Lung (tissue), 12 donors: ENCODE results near the gene RASA3. TPM values are rescaled to one million over a fixed set of nuclear protein-coding genes. Genes with fewer than 3 reads are reported as not detected.

Source experiments
- ATAC-seq: fragments of 200-7000 bp; cut with Tn5 transposase; one replicate; pipeline ENCODE4 v1.9.1; 2020; ENCODE audit warnings: moderate number of reproducible peaks; ENCODE audit not compliant: insufficient read depth, low FRiP score
- DNase-seq, 3 donors: peaks; one replicate each; pipeline ENCODE4 v3.0.0-alpha.2; 2013 to 2017
- H3K27ac ChIP-seq, 2 donors: one replicate each; pipeline ENCODE4 v1.5.1; 2013; ENCODE audit warnings: mild to moderate bottlenecking in 2 of 2, moderate library complexity in 2 of 2, control low read depth in 1 of 2, inconsistent platforms in 1 of 2, low read depth in 1 of 2, low read length in 1 of 2
- H3K27me3 ChIP-seq, 3 donors: one replicate each; pipeline ENCODE4 v1.5.1; 2013; ENCODE audit warnings: low read length in 2 of 3; ENCODE audit not compliant: control insufficient read depth in 3 of 3, insufficient read depth in 3 of 3
- H3K36me3 ChIP-seq, 4 donors: one replicate each; pipeline ENCODE4 v1.5.1; 2013; ENCODE audit warnings: low read length in 4 of 4, mild to moderate bottlenecking in 1 of 4, moderate library complexity in 1 of 4; ENCODE audit not compliant: control insufficient read depth in 4 of 4, insufficient read depth in 4 of 4
- H3K4me1 ChIP-seq, 5 donors: one replicate each; pipeline ENCODE4 v1.5.1; 2013; ENCODE audit warnings: low read length in 5 of 5, mild to moderate bottlenecking in 2 of 5, moderate library complexity in 1 of 5; ENCODE audit not compliant: control insufficient read depth in 5 of 5, insufficient read depth in 5 of 5
- H3K4me3 ChIP-seq: one replicate; pipeline ENCODE4 v1.5.1; 2013; ENCODE audit warnings: mild to moderate bottlenecking, control low read depth, moderate library complexity
- H3K9ac ChIP-seq, 2 donors: one replicate each; pipeline ENCODE4 v1.5.1; 2013; ENCODE audit warnings: low read length in 2 of 2, control low read depth in 1 of 2; ENCODE audit not compliant: insufficient read depth in 1 of 2
- H3K9me3 ChIP-seq, 4 donors: one replicate each; pipeline ENCODE4 v1.5.1; 2013; ENCODE audit warnings: low read length in 3 of 4, mild to moderate bottlenecking in 1 of 4, moderate library complexity in 1 of 4; ENCODE audit not compliant: control insufficient read depth in 4 of 4, insufficient read depth in 3 of 4
- WGBS, 2 donors: extraction: QIAGEN DNeasy Blood & Tissue Kit; methylation state at CpG; one replicate each; pipeline ENCODE4 v1.1.7; 2013; 5-methylcytosine and 5-hydroxymethylcytosine counted together
- polyA plus RNA-seq, 2 donors: library from polyadenylated mRNA; stranded (reverse); fragments of 200-250 nt; gene quantifications; one replicate each; pipeline ENCODE4 v1.2.1, GENCODE V29; 2013
- total RNA-seq, 2 donors: library from RNA; depleted of rRNA in 1 of 2; stranded (reverse); fragments of >200 nt in 1 of 2; gene quantifications; one replicate each; pipeline ENCODE4 v1.2.1, GENCODE V29; 2014 to 2021
- TF ChIP-seq, protein P1 (sequence below): IDR thresholded peaks from 2 replicates; pipeline ENCODE4 v1.5.1; 2012; ENCODE audit warnings: mild to moderate bottlenecking; ENCODE audit errors: control extremely low read depth, extremely low read depth
- donor health status: control.
- donor health status: control.
- donor health status: Bipolar disorder and iron deficiency.
- donor health status: healthy.
- donor health status: DM: yes; HTN: yes; CAD: no.

RASA3 gene
- total and polyA plus RNA-seq, 4 donors: 7.4 to 22.8 (median 16.2) TPM

DNA sequence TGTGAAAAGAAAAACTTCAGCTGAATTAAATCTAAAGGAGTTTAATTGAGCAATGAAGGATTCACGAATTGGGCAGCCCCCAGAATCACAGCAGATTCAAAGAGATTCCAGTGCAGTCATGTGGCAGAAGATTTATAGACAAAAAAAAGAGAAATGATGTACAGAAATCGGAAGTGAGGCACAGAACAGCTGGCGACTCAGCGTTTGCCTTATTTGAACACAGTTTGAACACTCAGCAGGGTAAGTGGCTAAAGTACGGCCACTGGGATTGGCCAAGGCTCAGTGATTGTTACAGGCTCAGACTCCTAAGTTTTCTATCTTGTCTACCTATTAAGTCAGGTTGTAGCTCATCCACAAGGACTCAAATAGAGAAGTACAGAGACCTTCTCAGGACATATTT, 35.0 kb upstream of the RASA3 start:
- Histone ChIP-seq H3K9me3 (peaks cover 0 to 6% (median 1%) of the 10 kb centered on the region in 4 donors), H3K4me3 (no peak overlapping the region), H3K36me3 (no peaks in the 10 kb centered on the region), H3K9ac (no peak overlapping the region), H3K4me1 (peaks cover 0 to 7% (median 3%) of the 10 kb centered on the region in 5 donors), H3K27ac (no peak overlapping the region), H3K27me3 (no peaks in the 10 kb centered on the region)
- TF ChIP-seq, protein P1, sequence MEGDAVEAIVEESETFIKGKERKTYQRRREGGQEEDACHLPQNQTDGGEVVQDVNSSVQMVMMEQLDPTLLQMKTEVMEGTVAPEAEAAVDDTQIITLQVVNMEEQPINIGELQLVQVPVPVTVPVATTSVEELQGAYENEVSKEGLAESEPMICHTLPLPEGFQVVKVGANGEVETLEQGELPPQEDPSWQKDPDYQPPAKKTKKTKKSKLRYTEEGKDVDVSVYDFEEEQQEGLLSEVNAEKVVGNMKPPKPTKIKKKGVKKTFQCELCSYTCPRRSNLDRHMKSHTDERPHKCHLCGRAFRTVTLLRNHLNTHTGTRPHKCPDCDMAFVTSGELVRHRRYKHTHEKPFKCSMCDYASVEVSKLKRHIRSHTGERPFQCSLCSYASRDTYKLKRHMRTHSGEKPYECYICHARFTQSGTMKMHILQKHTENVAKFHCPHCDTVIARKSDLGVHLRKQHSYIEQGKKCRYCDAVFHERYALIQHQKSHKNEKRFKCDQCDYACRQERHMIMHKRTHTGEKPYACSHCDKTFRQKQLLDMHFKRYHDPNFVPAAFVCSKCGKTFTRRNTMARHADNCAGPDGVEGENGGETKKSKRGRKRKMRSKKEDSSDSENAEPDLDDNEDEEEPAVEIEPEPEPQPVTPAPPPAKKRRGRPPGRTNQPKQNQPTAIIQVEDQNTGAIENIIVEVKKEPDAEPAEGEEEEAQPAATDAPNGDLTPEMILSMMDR: no peak
- 40 to 62% methylated on average over 5 of the region's 5 CpGs for WGBS, 2 donors
- ATAC-seq (no peak), DNase-seq (peak in 1 of 3 donors; percentile 13)

DNA sequence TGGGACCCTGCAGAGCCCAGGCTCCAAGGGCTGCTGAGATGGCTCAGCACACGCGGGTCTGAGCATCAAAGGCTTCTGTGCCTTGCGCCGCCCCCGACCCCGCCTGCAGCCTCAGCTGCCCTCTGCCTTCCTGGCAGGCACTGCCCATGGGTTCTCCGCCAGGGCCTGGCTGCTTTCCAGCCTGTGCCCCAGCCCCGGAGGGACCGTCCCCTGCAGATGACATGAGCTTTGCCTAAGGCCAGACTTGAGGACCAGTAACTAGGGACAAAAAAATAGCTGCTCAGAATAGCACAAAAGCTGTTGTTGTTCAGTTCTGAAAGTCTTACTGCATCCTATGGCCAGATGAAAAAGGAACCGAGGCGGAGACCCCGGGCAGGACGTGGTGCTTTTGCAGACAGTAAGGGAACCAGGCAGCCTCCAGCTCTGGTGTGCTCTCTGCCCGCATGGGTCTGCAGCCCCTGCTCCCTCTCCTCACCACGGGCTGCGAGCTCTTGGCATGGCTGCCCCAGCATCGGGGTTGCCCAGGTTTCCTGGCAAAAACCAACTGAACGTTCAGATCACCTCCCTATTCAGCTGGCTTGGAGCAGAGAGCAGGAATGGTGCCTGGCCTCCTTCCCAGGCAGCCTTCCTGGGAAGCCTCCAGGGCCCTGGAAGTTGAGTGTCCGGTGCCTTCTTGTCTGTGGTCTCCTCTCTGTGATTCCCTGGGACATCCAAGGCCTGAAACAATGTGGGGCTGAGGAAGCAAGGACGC, 34.1 kb upstream of the RASA3 start:
- H3K4me3 ChIP-seq: no peak overlapping the region
- peak overlapping the region in 1 of 2 donors; percentile 15 for H3K27ac ChIP-seq
- H3K27me3 ChIP-seq: no peaks in the 10 kb centered on the region
- peaks cover 0 to 6% (median 0%) of the 10 kb centered on the region in 4 donors for H3K9me3 ChIP-seq
- H3K36me3 ChIP-seq: no peaks in the 10 kb centered on the region
- DNase-seq (no peak), ATAC-seq (no peak)
- no peak overlapping the region for H3K9ac ChIP-seq
- TF ChIP-seq, protein P1: no peak
- H3K4me1 ChIP-seq: peaks cover 0 to 16% (median 5%) of the 10 kb centered on the region in 5 donors
- 40 to 47% methylated on average over 20 of the region's 20 CpGs for WGBS, 2 donors

DNA sequence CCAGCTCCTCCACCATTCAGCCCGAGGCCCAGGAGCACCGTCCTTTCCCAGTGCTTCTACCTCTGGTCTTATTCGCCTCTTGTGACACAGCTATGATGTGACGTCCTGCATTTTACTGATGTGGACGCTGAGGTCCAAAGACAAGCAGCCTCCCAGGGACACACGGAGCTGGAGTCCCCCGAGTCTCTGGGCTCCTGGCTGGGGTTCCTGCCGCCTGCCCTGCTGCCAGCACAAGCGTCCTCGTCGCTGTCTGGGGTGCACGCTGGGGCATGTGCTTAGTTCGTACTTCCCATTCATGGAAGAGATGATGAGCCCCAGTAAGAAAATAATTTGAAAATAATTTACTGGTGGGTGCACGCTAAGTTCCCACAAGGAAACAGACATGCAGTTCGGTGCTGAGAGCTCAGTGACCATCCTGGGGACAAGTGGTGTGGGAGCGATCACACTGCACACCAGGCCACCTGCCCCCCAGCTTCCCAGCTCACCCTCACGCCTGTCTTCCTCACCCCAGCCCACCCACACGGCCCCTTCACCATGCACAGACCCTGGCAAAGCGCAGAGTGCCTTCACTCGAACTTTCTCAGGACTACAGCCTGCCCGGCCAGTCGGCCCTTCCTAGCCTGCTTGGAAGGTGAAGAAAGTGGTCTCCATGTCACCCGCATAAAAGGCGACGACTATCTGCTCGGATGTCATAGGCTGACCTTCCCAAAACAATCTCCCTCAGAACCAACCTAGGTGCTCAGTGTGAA, 32.4 kb upstream of the RASA3 start:
- Histone ChIP-seq H3K27ac (no peak overlapping the region), H3K27me3 (no peaks in the 10 kb centered on the region)
- DNase-seq: no peak

More for the DNA sequence above, 32.4 kb upstream of the RASA3 start:
- H3K9me3 ChIP-seq: peaks cover 0 to 6% (median 0%) of the 10 kb centered on the region in 4 donors
- TF ChIP-seq, protein P1: no peak
- no peak overlapping the region for H3K4me3 ChIP-seq
- no peaks in the 10 kb centered on the region for H3K36me3 ChIP-seq
- H3K4me1 ChIP-seq: peaks cover 0 to 18% (median 7%) of the 10 kb centered on the region in 5 donors
- H3K9ac ChIP-seq: no peak overlapping the region
- 91 to 92% methylated on average over 26 of the region's 26 CpGs for WGBS, 2 donors
- no peak for ATAC-seq
